ENCODE data around the gene NFASC. TPM values are rescaled to one million over a fixed set of nuclear protein-coding genes. Genes with fewer than 3 reads are reported as not detected.

Gene NFASC
- total and polyA plus RNA-seq, 9 of the 15 experiments (the other 6 are each of a cell fraction or from before 2014, with no cell fraction given) = 0.03 to 0.16 (median 0.06) TPM; not detected in 6

- intact Hi-C loops (cut with micrococcal nuclease) = no loop called here
- CTCF ChIA-PET (ENCODE audit: low intra/inter-chr PET ratio) = no interaction called here
- TF ChIP-seq CC2D1A (IDR thresholded peaks at IDR 0.05) = no peak
- no peak for TF ChIP-seq GMEB1 (CRISPR knock-in tag; IDR thresholded peaks at IDR 0.05)
- TF ChIP-seq FOXO4 (CRISPR knock-in tag; IDR thresholded peaks at IDR 0.05) = no peak
- TF ChIP-seq ZFPM2 (CRISPR knock-in tag; IDR thresholded peaks at IDR 0.05) = no peak
- TF ChIP-seq E2F8 (IDR thresholded peaks at IDR 0.05; ENCODE audit: low read depth, partially characterized antibody) = no peak
- no peak for TF ChIP-seq THAP12 (CRISPR knock-in tag; IDR thresholded peaks at IDR 0.05)
- TF ChIP-seq ZNF134 (CRISPR knock-in tag; conservative IDR thresholded peaks at IDR 0.05) = no peak
- TF ChIP-seq MCM7 (IDR thresholded peaks at IDR 0.05) = no peak
- no peak for TF ChIP-seq NFIC (IDR thresholded peaks at IDR 0.05)
- TF ChIP-seq MTA1 (IDR thresholded peaks at IDR 0.05; ENCODE audit: borderline replicate concordance) = no peak
- TF ChIP-seq CHAMP1 (IDR thresholded peaks at IDR 0.05) = no peak
- no peak for TF ChIP-seq MEF2D (tag; conservative IDR thresholded peaks at IDR 0.05; ENCODE audit: low read depth)
- TF ChIP-seq YBX1 (IDR thresholded peaks at IDR 0.05) = no peak
These were observed 66.1 kb downstream of the NFASC start for GRCh38 chr1:204936765-204937164.

More at GRCh38 chr1:204936765-204937164, 66.1 kb downstream of the NFASC start:
- Histone ChIP-seq H3K79me2 (ENCODE audit: control insufficient read depth, insufficient read depth, low read length) (no peaks in the 10 kb centered on the region), H3K36me3 (ENCODE audit: control insufficient read depth, insufficient read depth, low read length) (no peaks in the 10 kb centered on the region), H2AFZ (ENCODE audit: low read depth, low read length) (no peak overlapping the region), H3K4me1 (replicated peaks in 1 of 2; ENCODE audit: control insufficient read depth in 2 of 2, insufficient read depth in 2 of 2, low read length in 2 of 2) (no peaks in the 10 kb centered on the region), H3K9me1 (ENCODE audit: control insufficient read depth, insufficient read depth, low read length) (no peaks in the 10 kb centered on the region), H4K20me1 (replicated peaks; ENCODE audit: control insufficient read depth, insufficient read depth, low read length) (0 out of 2 replicates have a peak, but pooled peaks cover 5% of the 10 kb centered on the region), H3K27me3 (ENCODE audit: control insufficient read depth in 2 of 2, insufficient read depth in 2 of 2, low read length in 2 of 2) (peaks cover 29 to 46% of the 10 kb centered on the region in 2 experiments), H3K9ac (ENCODE audit: insufficient read depth in 1 of 2, low read depth in 2 of 2, low read length in 2 of 2) (no peak overlapping the region), H3K9me3 (replicated peaks; ENCODE audit: control insufficient read depth, insufficient read depth, low read depth, low read length) (no peaks in the 10 kb centered on the region), H3K4me3 (no peak overlapping the region), H3K4me2 (ENCODE audit: insufficient read depth, low read length) (no peak overlapping the region), H3K27ac (ENCODE audit: extremely low read depth, low read depth, low read length) (no peak overlapping the region)
- 0% methylated on average over 4 of the region's 4 CpGs for WGBS (ENCODE audit: insufficient coverage, low coverage, missing lambda C conversion rate)
- BruUV-seq (replicated peaks) = no TSS peak
- POLR2A ChIA-PET = interaction anchor here (1.3 to 1.8 kb wide), 2 partner anchors 11 to 13 kb away, joined by 4 to 5 read pairs; no protein-coding TSS in a partner anchor
- DNase-seq (ENCODE audit: extremely low read depth in 1 of 4, low spot score in 3 of 4) = no peak
- in situ Hi-C loops (cut with MboI) = no loop called here
- no peak for FAIRE-seq
- no peak for ATAC-seq

Data from K562 (cell line).